Liver (tissue), 9 donors: Measurements from ENCODE around the gene FAM124A. TPM values are rescaled to one million over a fixed set of nuclear protein-coding genes. Genes with fewer than 3 reads are reported as not detected.

ENCODE experiments used
- DNase-seq: peaks from one replicate; pipeline ENCODE4 v3.0.0-alpha.2; 2017; ENCODE audit warnings: low spot score
- H3K27ac ChIP-seq, 2 donors: one replicate each; pipeline ENCODE4 v1.7.0; 2013; ENCODE audit warnings: inconsistent platforms in 2 of 2, low read length in 2 of 2, control low read depth in 1 of 2, low read depth in 1 of 2, mild to moderate bottlenecking in 1 of 2
- H3K27me3 ChIP-seq, 4 donors: one replicate each; pipeline versions ENCODE4 v1.6.1 to v1.7.0; 2013; ENCODE audit warnings: low read length in 3 of 4, inconsistent platforms in 1 of 4, mild to moderate bottlenecking in 1 of 4, moderate library complexity in 1 of 4; ENCODE audit not compliant: control insufficient read depth in 4 of 4, insufficient read depth in 4 of 4
- H3K36me3 ChIP-seq, 4 donors: one replicate each; pipeline versions ENCODE4 v1.6.1 to v1.7.0; 2013; ENCODE audit warnings: low read length in 3 of 4, mild to moderate bottlenecking in 3 of 4, low read depth in 1 of 4, moderate library complexity in 1 of 4; ENCODE audit not compliant: control insufficient read depth in 4 of 4, insufficient read depth in 3 of 4
- H3K4me1 ChIP-seq, 4 donors: one replicate each; pipeline versions ENCODE4 v1.6.1 to v1.7.0; 2013; ENCODE audit warnings: low read length in 3 of 4, mild to moderate bottlenecking in 3 of 4, moderate library complexity in 1 of 4; ENCODE audit not compliant: control insufficient read depth in 4 of 4, insufficient read depth in 4 of 4
- H3K4me3 ChIP-seq, 3 donors: one replicate each; pipeline versions ENCODE4 v1.6.1 to v1.7.0; 2013; ENCODE audit warnings: low read length in 3 of 3, control low read depth in 1 of 3, low read depth in 1 of 3, mild to moderate bottlenecking in 1 of 3
- H3K9ac ChIP-seq, 2 donors: one replicate each; pipeline ENCODE4 v1.7.0; 2013; ENCODE audit warnings: low read length in 2 of 2, mild to moderate bottlenecking in 2 of 2, moderate library complexity in 2 of 2, control low read depth in 1 of 2, low read depth in 1 of 2
- H3K9me3 ChIP-seq, 4 donors: one replicate each; pipeline versions ENCODE4 v1.6.1 to v1.7.0; 2013; ENCODE audit warnings: low read length in 3 of 4; ENCODE audit not compliant: control insufficient read depth in 4 of 4
- ATF3 ChIP-seq: IDR thresholded peaks from 2 replicates; pipeline ENCODE4 v1.6.1; 2016; ENCODE audit warnings: antibody characterized with exemption
- CTCF ChIP-seq: fragments of 150-350 bp; IDR thresholded peaks from 2 replicates; pipeline ENCODE4 v1.5.1; 2017; ENCODE audit warnings: improper control_type of control experiment, low read depth, low read length; ENCODE audit not compliant: missing input control
- EGR1 ChIP-seq, 2 donors: IDR thresholded peaks; 2 replicates each; pipeline ENCODE4 v1.6.1; 2016 to 2018; ENCODE audit warnings: antibody characterized with exemption in 2 of 2, low read depth in 2 of 2
- FOXA1 ChIP-seq: IDR thresholded peaks from 2 replicates; pipeline ENCODE4 v1.6.1; 2016; ENCODE audit warnings: antibody characterized with exemption
- FOXA2 ChIP-seq: IDR thresholded peaks from 2 replicates; pipeline ENCODE4 v1.6.1; 2016; ENCODE audit warnings: antibody characterized with exemption
- GABPA ChIP-seq, 2 donors: IDR thresholded peaks in 1 of 2; conservative IDR thresholded peaks in 1 of 2; 2 replicates each; pipeline ENCODE4 v1.6.1; 2016; ENCODE audit warnings: antibody characterized with exemption in 2 of 2, mild to moderate bottlenecking in 1 of 2, moderate library complexity in 1 of 2
- HNF4A ChIP-seq, 2 donors: conservative IDR thresholded peaks; 2 replicates each; pipeline ENCODE4 v1.6.1; 2016; ENCODE audit warnings: antibody characterized with exemption in 2 of 2, mild to moderate bottlenecking in 2 of 2
- HNF4G ChIP-seq: IDR thresholded peaks from 2 replicates; pipeline ENCODE4 v1.6.1; 2016; ENCODE audit warnings: antibody characterized with exemption
- JUND ChIP-seq, 2 donors: IDR thresholded peaks; 2 replicates each; pipeline ENCODE4 v1.6.1; 2016; ENCODE audit warnings: antibody characterized with exemption in 2 of 2
- MAX ChIP-seq: IDR thresholded peaks from 2 replicates; pipeline ENCODE4 v1.6.1; 2016; ENCODE audit warnings: antibody characterized with exemption
- NR2F2 ChIP-seq: IDR thresholded peaks from 2 replicates; pipeline ENCODE4 v1.6.1; 2016; ENCODE audit warnings: antibody characterized with exemption
- RAD21 ChIP-seq, 2 donors: IDR thresholded peaks; 2 replicates each; pipeline ENCODE4 v1.6.1; 2016; ENCODE audit warnings: antibody characterized with exemption in 2 of 2, mild to moderate bottlenecking in 2 of 2
- REST ChIP-seq: IDR thresholded peaks from 2 replicates; pipeline ENCODE4 v1.6.1; 2016; ENCODE audit warnings: antibody characterized with exemption, mild to moderate bottlenecking
- RXRA ChIP-seq, 2 donors: IDR thresholded peaks; 2 replicates each; pipeline ENCODE4 v1.6.1; 2017 to 2018; ENCODE audit warnings: antibody characterized with exemption in 2 of 2, mild to moderate bottlenecking in 1 of 2
- SP1 ChIP-seq: IDR thresholded peaks from 2 replicates; pipeline ENCODE4 v1.6.1; 2018; ENCODE audit warnings: antibody characterized with exemption, mild to moderate bottlenecking
- TAF1 ChIP-seq: conservative IDR thresholded peaks from 2 replicates; pipeline ENCODE4 v1.6.1; 2016; ENCODE audit warnings: antibody characterized with exemption, mild to moderate bottlenecking
- YY1 ChIP-seq: IDR thresholded peaks from 2 replicates; pipeline ENCODE4 v1.6.1; 2016; ENCODE audit warnings: antibody characterized with exemption, mild to moderate bottlenecking
- WGBS: extraction: QIAGEN DNeasy Blood & Tissue Kit; methylation state at CpG from one replicate; pipeline ENCODE4 v1.1.7; 2013; 5-methylcytosine and 5-hydroxymethylcytosine counted together
- polyA plus RNA-seq, 2 donors: library from polyadenylated mRNA; stranded (reverse) in 1 of 2; unstranded in 1 of 2; fragments of 200-250 nt in 1 of 2; fragments of >200 nt in 1 of 2; fragmentation: Nextera tagmentation in 1 of 2; extraction: Ambion mirVana in 1 of 2; gene quantifications; one replicate each; pipeline versions ENCODE4 v1.2.1 to v1.2.3, GENCODE V29; 2013 to 2015
- total RNA-seq, 2 donors: library from RNA; depleted of rRNA; stranded (reverse); fragments of >200 nt; gene quantifications; one replicate each; pipeline ENCODE4 v1.2.3, GENCODE V29; 2014
- donor health status: healthy.
- donor health status: healthy.
- donor health status: healthy.
- donor health status: healthy.
- donor health status: healthy.

Gene FAM124A
- total and polyA plus RNA-seq, 4 donors, result 0.33 to 0.92 (median 0.46) TPM

GRCh38 chr13:51317262-51317661 lies 95.1 kb downstream of the FAM124A start:
- WGBS, result 76% methylated on average over 1 of the region's 1 CpG
- no peak for DNase-seq
- Histone ChIP-seq H3K36me3 (no peaks in the 10 kb centered on the region), H3K9ac (no peak overlapping the region), H3K4me1 (no peaks in the 10 kb centered on the region), H3K4me3 (no peak overlapping the region), H3K9me3 (no peaks in the 10 kb centered on the region), H3K27me3 (no peaks in the 10 kb centered on the region), H3K27ac (no peak overlapping the region)
- no peak for TF ChIP-seq ATF3

- DNase-seq, result no peak
- Histone ChIP-seq H3K4me3 (no peak overlapping the region), H3K36me3 (no peaks in the 10 kb centered on the region), H3K4me1 (no peaks in the 10 kb centered on the region), H3K27me3 (no peaks in the 10 kb centered on the region), H3K9me3 (no peaks in the 10 kb centered on the region), H3K9ac (no peak overlapping the region), H3K27ac (no peak overlapping the region)
- TF ChIP-seq RAD21 (IDR thresholded peaks at IDR 0.05), result no peak
- TF ChIP-seq ATF3, result no peak
- no peak for TF ChIP-seq REST
- no peak for TF ChIP-seq GABPA (IDR thresholded peaks at IDR 0.05 in 1 of 2, conservative IDR thresholded peaks at IDR 0.05 in 1 of 2)
- TF ChIP-seq RXRA (IDR thresholded peaks at IDR 0.05), result no peak
- TF ChIP-seq TAF1, result no peak
- no peak for TF ChIP-seq EGR1 (IDR thresholded peaks at IDR 0.05; ENCODE audit: low read depth in 2 of 2)
- TF ChIP-seq YY1, result no peak
- TF ChIP-seq HNF4A (conservative IDR thresholded peaks at IDR 0.05), result no peak
- TF ChIP-seq SP1, result no peak
- WGBS, result 92% methylated on average over 2 of the region's 2 CpGs
These were observed 95.8 kb downstream of the FAM124A start for GRCh38 chr13:51318015-51318414.

GRCh38 chr13:51318876-51319275 lies 96.7 kb downstream of the FAM124A start:
- Histone ChIP-seq H3K27ac (no peak overlapping the region), H3K9me3 (no peaks in the 10 kb centered on the region), H3K36me3 (no peaks in the 10 kb centered on the region), H3K9ac (no peak overlapping the region), H3K4me1 (no peaks in the 10 kb centered on the region), H3K27me3 (no peaks in the 10 kb centered on the region), H3K4me3 (no peak overlapping the region)
- WGBS, result 88% methylated on average over 3 of the region's 3 CpGs
- no peak for DNase-seq
- no peak for TF ChIP-seq YY1
- TF ChIP-seq FOXA1, result no peak
- TF ChIP-seq HNF4G, result no peak
- TF ChIP-seq JUND (IDR thresholded peaks at IDR 0.05), result no peak
- no peak for TF ChIP-seq REST
- TF ChIP-seq EGR1 (IDR thresholded peaks at IDR 0.05; ENCODE audit: low read depth in 2 of 2), result no peak
- no peak for TF ChIP-seq TAF1
- no peak for TF ChIP-seq CTCF
- no peak for TF ChIP-seq FOXA2
- no peak for TF ChIP-seq MAX
- TF ChIP-seq GABPA (IDR thresholded peaks at IDR 0.05 in 1 of 2, conservative IDR thresholded peaks at IDR 0.05 in 1 of 2), result no peak
- no peak for TF ChIP-seq NR2F2
- no peak for TF ChIP-seq RXRA (IDR thresholded peaks at IDR 0.05)
- TF ChIP-seq SP1, result no peak
- no peak for TF ChIP-seq ATF3
- TF ChIP-seq HNF4A (conservative IDR thresholded peaks at IDR 0.05), result no peak
